Lung (tissue), 12 donors: ENCODE data around the gene RSL1D1. TPM values are rescaled to one million over a fixed set of nuclear protein-coding genes. Genes with fewer than 3 reads are reported as not detected.
A peak's percentile ranks its signal among the peaks of the same experiment; 100 is the strongest.
"Not testable (repeated sequence)": the region's sequence is repeated elsewhere in the genome, so short reads cannot be mapped to it uniquely, and the experiment has no call there.

ENCODE experiments used
- ATAC-seq: fragments of 200-7000 bp; cut with Tn5 transposase; one replicate; pipeline ENCODE4 v1.9.1; 2020; ENCODE audit warnings: moderate number of reproducible peaks; ENCODE audit not compliant: insufficient read depth, low FRiP score
- DNase-seq, 3 donors: peaks; one replicate each; pipeline ENCODE4 v3.0.0-alpha.2; 2013 to 2017
- H3K27ac ChIP-seq, 2 donors: one replicate each; pipeline ENCODE4 v1.5.1; 2013; ENCODE audit warnings: mild to moderate bottlenecking in 2 of 2, moderate library complexity in 2 of 2, control low read depth in 1 of 2, inconsistent platforms in 1 of 2, low read depth in 1 of 2, low read length in 1 of 2
- H3K27me3 ChIP-seq, 3 donors: one replicate each; pipeline ENCODE4 v1.5.1; 2013; ENCODE audit warnings: low read length in 2 of 3; ENCODE audit not compliant: control insufficient read depth in 3 of 3, insufficient read depth in 3 of 3
- H3K36me3 ChIP-seq, 4 donors: one replicate each; pipeline ENCODE4 v1.5.1; 2013; ENCODE audit warnings: low read length in 4 of 4, mild to moderate bottlenecking in 1 of 4, moderate library complexity in 1 of 4; ENCODE audit not compliant: control insufficient read depth in 4 of 4, insufficient read depth in 4 of 4
- H3K4me1 ChIP-seq, 5 donors: one replicate each; pipeline ENCODE4 v1.5.1; 2013; ENCODE audit warnings: low read length in 5 of 5, mild to moderate bottlenecking in 2 of 5, moderate library complexity in 1 of 5; ENCODE audit not compliant: control insufficient read depth in 5 of 5, insufficient read depth in 5 of 5
- H3K4me3 ChIP-seq: one replicate; pipeline ENCODE4 v1.5.1; 2013; ENCODE audit warnings: mild to moderate bottlenecking, control low read depth, moderate library complexity
- H3K9ac ChIP-seq, 2 donors: one replicate each; pipeline ENCODE4 v1.5.1; 2013; ENCODE audit warnings: low read length in 2 of 2, control low read depth in 1 of 2; ENCODE audit not compliant: insufficient read depth in 1 of 2
- H3K9me3 ChIP-seq, 4 donors: one replicate each; pipeline ENCODE4 v1.5.1; 2013; ENCODE audit warnings: low read length in 3 of 4, mild to moderate bottlenecking in 1 of 4, moderate library complexity in 1 of 4; ENCODE audit not compliant: control insufficient read depth in 4 of 4, insufficient read depth in 3 of 4
- CTCF ChIP-seq: IDR thresholded peaks from 2 replicates; pipeline ENCODE4 v1.5.1; 2012; ENCODE audit warnings: mild to moderate bottlenecking; ENCODE audit errors: control extremely low read depth, extremely low read depth
- WGBS, 2 donors: extraction: QIAGEN DNeasy Blood & Tissue Kit; methylation state at CpG; one replicate each; pipeline ENCODE4 v1.1.7; 2013; 5-methylcytosine and 5-hydroxymethylcytosine counted together
- polyA plus RNA-seq, 2 donors: library from polyadenylated mRNA; stranded (reverse); fragments of 200-250 nt; gene quantifications; one replicate each; pipeline ENCODE4 v1.2.1, GENCODE V29; 2013
- total RNA-seq, 2 donors: library from RNA; depleted of rRNA in 1 of 2; stranded (reverse); fragments of >200 nt in 1 of 2; gene quantifications; one replicate each; pipeline ENCODE4 v1.2.1, GENCODE V29; 2014 to 2021
- donor health status: control.
- donor health status: control.
- donor health status: Bipolar disorder and iron deficiency.
- donor health status: healthy.
- donor health status: DM: yes; HTN: yes; CAD: no.

The RSL1D1 gene
- total and polyA plus RNA-seq, 4 donors, result 68.5 to 206 (median 89.9) TPM

- no peak for ATAC-seq
- WGBS, 2 donors, result 61 to 82% methylated on average over 7 of the region's 7 CpGs
- TF ChIP-seq CTCF, result no peak
- H3K4me3 ChIP-seq, result no peak overlapping the region
- peaks cover 0 to 22% (median 1%) of the 10 kb centered on the region in 4 donors for H3K36me3 ChIP-seq
- peaks cover 16 to 38% (median 22%) of the 10 kb centered on the region in 5 donors for H3K4me1 ChIP-seq
- H3K27me3 ChIP-seq, result no peaks in the 10 kb centered on the region
- no peaks in the 10 kb centered on the region for H3K9me3 ChIP-seq
- peak overlapping the region in 1 of 2 donors; percentile 85 for H3K27ac ChIP-seq
- peak; percentile 38 to 51 (median 49) for DNase-seq
- peak overlapping the region in 1 of 2 donors; percentile 65 for H3K9ac ChIP-seq
Observed at GRCh38 chr16:11792410-11793241, 58.7 kb downstream of the RSL1D1 start.

- ATAC-seq (peak; percentile 66), DNase-seq (peak in 2 of 3 donors; percentile 39 to 43)
Observed at GRCh38 chr16:11791144-11791828, 60.1 kb downstream of the RSL1D1 start.

GRCh38 chr16:11788914-11789313, 62.4 kb downstream of the RSL1D1 start:
- H3K4me1 ChIP-seq, result peaks cover 10 to 32% (median 18%) of the 10 kb centered on the region in 5 donors

More at GRCh38 chr16:11791144-11791828, 60.1 kb downstream of the RSL1D1 start:
- Histone ChIP-seq H3K27ac (peak overlapping the region in 1 of 2 donors; percentile 84), H3K27me3 (no peaks in the 10 kb centered on the region), H3K4me3 (no peak overlapping the region), H3K9ac (peak overlapping the region in 1 of 2 donors; percentile 23), H3K36me3 (peaks cover 0 to 22% (median 1%) of the 10 kb centered on the region in 4 donors), H3K9me3 (no peaks in the 10 kb centered on the region), H3K4me1 (peaks cover 16 to 45% (median 23%) of the 10 kb centered on the region in 5 donors)
- no peak for TF ChIP-seq CTCF
- WGBS, 2 donors, result 66 to 70% methylated on average over 8 of the region's 8 CpGs

GRCh38 chr16:11784980-11785599, 66.3 kb downstream of the RSL1D1 start:
- H3K4me1 ChIP-seq, result peaks cover 21 to 53% (median 28%) of the 10 kb centered on the region in 5 donors

More at GRCh38 chr16:11788914-11789313, 62.4 kb downstream of the RSL1D1 start:
- H3K27me3 ChIP-seq, result no peaks in the 10 kb centered on the region
- no peak overlapping the region for H3K4me3 ChIP-seq
- peak overlapping the region in 1 of 2 donors; percentile 26 for H3K27ac ChIP-seq
- no peaks in the 10 kb centered on the region for H3K9me3 ChIP-seq
- WGBS, 2 donors, result 60 to 79% methylated on average over 3 of the region's 3 CpGs
- peaks cover 0 to 10% (median 1%) of the 10 kb centered on the region in 4 donors for H3K36me3 ChIP-seq
- no peak for DNase-seq
- no peak overlapping the region for H3K9ac ChIP-seq
- no peak for TF ChIP-seq CTCF
- no peak for ATAC-seq

GRCh38 chr16:11784381-11784780, 67.0 kb downstream of the RSL1D1 start:
- H3K27me3 ChIP-seq, H3K27ac ChIP-seq, H3K36me3 ChIP-seq, ATAC-seq, DNase-seq, H3K4me3 ChIP-seq, H3K9me3 ChIP-seq: not testable (repeated sequence)
- Histone ChIP-seq H3K9ac (peak overlapping the region in 1 of 2 donors; percentile 65), H3K4me1 (peaks cover 20 to 55% (median 28%) of the 10 kb centered on the region in 5 donors)
- 95 to 98% methylated on average over 6 of the region's 6 CpGs for WGBS, 2 donors

More at GRCh38 chr16:11784980-11785599, 66.3 kb downstream of the RSL1D1 start:
- not testable (repeated sequence) for ATAC-seq, H3K9me3 ChIP-seq, H3K4me3 ChIP-seq, DNase-seq, H3K36me3 ChIP-seq, H3K9ac ChIP-seq, H3K27me3 ChIP-seq
- 89 to 93% methylated on average over 13 of the region's 13 CpGs for WGBS, 2 donors
- peak overlapping the region in 1 of 2 donors; percentile 31 for H3K27ac ChIP-seq
